IgD-negative memory B cell (primary cell): ENCODE data around the gene KXD1. TPM values are rescaled to one million over a fixed set of nuclear protein-coding genes. Genes with fewer than 3 reads are reported as not detected.

Source experiments
- H3K27ac Mint-ChIP-seq, 3 donors: one replicate each; pipeline ENCODE4 v1.8.0; 2020 to 2022; ENCODE audit warnings: mild to moderate bottlenecking in 3 of 3, mixed read lengths in 3 of 3, moderate library complexity in 1 of 3
- H3K27me3 Mint-ChIP-seq: one replicate; pipeline ENCODE4 v1.8.0; 2021; ENCODE audit warnings: mixed read lengths
- H3K36me3 Mint-ChIP-seq: one replicate; pipeline ENCODE4 v1.8.0; 2020; ENCODE audit warnings: mild to moderate bottlenecking, mixed read lengths
- H3K4me1 Mint-ChIP-seq, 3 donors: one replicate each; pipeline ENCODE4 v1.8.0; 2020 to 2022; ENCODE audit warnings: mixed read lengths in 3 of 3, mild to moderate bottlenecking in 1 of 3
- H3K4me3 Mint-ChIP-seq, 4 donors: one replicate each; pipeline ENCODE4 v1.8.0; 2020 to 2022; ENCODE audit warnings: mild to moderate bottlenecking in 4 of 4, mixed read lengths in 4 of 4, moderate library complexity in 3 of 4
- H3K9me3 Mint-ChIP-seq, 3 donors: one replicate each; pipeline ENCODE4 v1.8.0; 2020 to 2021; ENCODE audit warnings: mixed read lengths in 3 of 3, mild to moderate bottlenecking in 1 of 3
- polyA plus RNA-seq: library from polyadenylated mRNA; unstranded; fragments of 300-500 nt; fragmentation: Illumina TruSeq; gene quantifications from one replicate; pipeline ENCODE4 v1.2.3, GENCODE V29; 2021

KXD1 gene
- polyA plus RNA-seq, 1 donor from 2014 or later: 82.8 TPM

GRCh38 chr19:18542941-18543813 is 14.5 kb upstream of the KXD1 start, which contains the start of gene FKBP8:
Gene FKBP8 (minus strand): TSS chr19:18543573. CDS start chr19:18541970, 1,603 bp downstream.
- no peaks in the 10 kb centered on the region for H3K36me3 Mint-ChIP-seq
- peak within 1 kb of the TSS; percentile 90 to 99 (median 94) for H3K4me3 Mint-ChIP-seq
- H3K27me3 Mint-ChIP-seq: no peaks in the 10 kb centered on the region
- H3K27ac Mint-ChIP-seq: peak within 1 kb of the TSS; percentile 86 to 97 (median 88)
- peaks cover 6 to 13% (median 11%) of the 10 kb centered on the region in 3 donors for H3K4me1 Mint-ChIP-seq
- no peaks in the 10 kb centered on the region for H3K9me3 Mint-ChIP-seq

- peaks cover 6 to 13% (median 11%) of the 10 kb centered on the region in 3 donors for H3K4me1 Mint-ChIP-seq
- no peaks in the 10 kb centered on the region for H3K9me3 Mint-ChIP-seq
- peak overlapping the region; percentile 90 to 99 (median 94) for H3K4me3 Mint-ChIP-seq
- H3K36me3 Mint-ChIP-seq: no peaks in the 10 kb centered on the region
- H3K27me3 Mint-ChIP-seq: no peaks in the 10 kb centered on the region
- H3K27ac Mint-ChIP-seq: peak overlapping the region; percentile 81 to 88 (median 86)
These were observed 13.7 kb upstream of the KXD1 start for GRCh38 chr19:18543814-18544475.

GRCh38 chr19:18551631-18552030 is 6.0 kb upstream of the KXD1 start:
- Mint-ChIP-seq H3K4me3 (no peak overlapping the region), H3K9me3 (no peaks in the 10 kb centered on the region), H3K4me1 (no peaks in the 10 kb centered on the region), H3K36me3 (no peaks in the 10 kb centered on the region), H3K27ac (no peak overlapping the region), H3K27me3 (no peaks in the 10 kb centered on the region)

- Mint-ChIP-seq H3K4me3 (peak overlapping the region; percentile 86 to 97 (median 92)), H3K4me1 (peaks cover 12 to 24% (median 19%) of the 10 kb centered on the region in 3 donors), H3K36me3 (peaks cover 3% of the 10 kb centered on the region), H3K27ac (peak overlapping the region; percentile 90 to 98 (median 97)), H3K27me3 (no peaks in the 10 kb centered on the region), H3K9me3 (no peaks in the 10 kb centered on the region)
These were observed 509 bp downstream of the KXD1 start for GRCh38 chr19:18558202-18558555.

- no peaks in the 10 kb centered on the region for H3K9me3 Mint-ChIP-seq
- H3K4me1 Mint-ChIP-seq: peaks cover 12 to 24% (median 19%) of the 10 kb centered on the region in 3 donors
- H3K36me3 Mint-ChIP-seq: peaks cover 3% of the 10 kb centered on the region
These were observed 934 bp downstream of the KXD1 start for GRCh38 chr19:18558604-18559003.

GRCh38 chr19:18559685-18560084 is 2.0 kb downstream of the KXD1 start:
- H3K9me3 Mint-ChIP-seq: no peaks in the 10 kb centered on the region
- peaks cover 12 to 24% (median 19%) of the 10 kb centered on the region in 3 donors for H3K4me1 Mint-ChIP-seq
- H3K27ac Mint-ChIP-seq: peak overlapping the region; percentile 90 to 98 (median 97)
- no peaks in the 10 kb centered on the region for H3K27me3 Mint-ChIP-seq
- peak overlapping the region; percentile 9 to 97 (median 64) for H3K4me3 Mint-ChIP-seq
- H3K36me3 Mint-ChIP-seq: peaks cover 3% of the 10 kb centered on the region

More at GRCh38 chr19:18558604-18559003, 934 bp downstream of the KXD1 start:
- no peaks in the 10 kb centered on the region for H3K27me3 Mint-ChIP-seq
- H3K27ac Mint-ChIP-seq: peak overlapping the region; percentile 90 to 98 (median 97)
- H3K4me3 Mint-ChIP-seq: peak overlapping the region; percentile 86 to 97 (median 92)

GRCh38 chr19:18562086-18562485 is 4.4 kb downstream of the KXD1 start:
- peaks cover 3% of the 10 kb centered on the region for H3K36me3 Mint-ChIP-seq
- peaks cover 12 to 26% (median 19%) of the 10 kb centered on the region in 3 donors for H3K4me1 Mint-ChIP-seq
- H3K27ac Mint-ChIP-seq: no peak overlapping the region
- no peaks in the 10 kb centered on the region for H3K9me3 Mint-ChIP-seq
- H3K27me3 Mint-ChIP-seq: no peaks in the 10 kb centered on the region
- H3K4me3 Mint-ChIP-seq: no peak overlapping the region

GRCh38 chr19:18566953-18567352 is 9.3 kb downstream of the KXD1 start:
- no peaks in the 10 kb centered on the region for H3K27me3 Mint-ChIP-seq
- H3K27ac Mint-ChIP-seq: no peak overlapping the region
- no peaks in the 10 kb centered on the region for H3K9me3 Mint-ChIP-seq
- H3K36me3 Mint-ChIP-seq: peaks cover 5% of the 10 kb centered on the region
- H3K4me1 Mint-ChIP-seq: peaks cover 3 to 14% (median 12%) of the 10 kb centered on the region in 3 donors
- no peak overlapping the region for H3K4me3 Mint-ChIP-seq

- H3K4me3 Mint-ChIP-seq: peak overlapping the region in 1 of 4 donors; percentile 33
- H3K4me1 Mint-ChIP-seq: peaks cover 12 to 23% (median 22%) of the 10 kb centered on the region in 3 donors
- no peaks in the 10 kb centered on the region for H3K9me3 Mint-ChIP-seq
- H3K36me3 Mint-ChIP-seq: peaks cover 6% of the 10 kb centered on the region
- no peaks in the 10 kb centered on the region for H3K27me3 Mint-ChIP-seq
- H3K27ac Mint-ChIP-seq: peak overlapping the region in 1 of 3 donors; percentile 39
These were observed 10.7 kb downstream of the KXD1 start for GRCh38 chr19:18568367-18568766.

GRCh38 chr19:18571564-18572344 is 14.1 kb downstream of the KXD1 start, which contains the start of gene UBA52:
Gene UBA52 (plus strand): TSS chr19:18571857. CDS start chr19:18573301, 1,444 bp downstream.
- Mint-ChIP-seq H3K27me3 (no peaks in the 10 kb centered on the region), H3K36me3 (peaks cover 6% of the 10 kb centered on the region), H3K4me3 (peak within 1 kb of the TSS; percentile 93 to 99 (median 96)), H3K27ac (peak within 1 kb of the TSS; percentile 95 to 98 (median 97)), H3K9me3 (no peaks in the 10 kb centered on the region), H3K4me1 (peaks cover 15 to 23% (median 21%) of the 10 kb centered on the region in 3 donors)

GRCh38 chr19:18574691-18575291 is 17.1 kb downstream of the KXD1 start:
- Mint-ChIP-seq H3K4me3 (peak overlapping the region in 2 of 4 donors; percentile 54 to 66), H3K36me3 (peaks cover 4% of the 10 kb centered on the region), H3K27ac (peak overlapping the region in 2 of 3 donors; percentile 23 to 75), H3K9me3 (no peaks in the 10 kb centered on the region), H3K27me3 (no peaks in the 10 kb centered on the region), H3K4me1 (peaks cover 15 to 17% (median 15%) of the 10 kb centered on the region in 3 donors)

GRCh38 chr19:18576383-18576782 is 18.7 kb downstream of the KXD1 start:
- Mint-ChIP-seq H3K9me3 (no peaks in the 10 kb centered on the region), H3K4me1 (peaks cover 12 to 15% (median 13%) of the 10 kb centered on the region in 3 donors), H3K27me3 (no peaks in the 10 kb centered on the region), H3K36me3 (peaks cover 2% of the 10 kb centered on the region), H3K27ac (no peak overlapping the region), H3K4me3 (no peak overlapping the region)

- H3K9me3 Mint-ChIP-seq: no peaks in the 10 kb centered on the region
- peaks cover 5 to 11% (median 8%) of the 10 kb centered on the region in 3 donors for H3K4me1 Mint-ChIP-seq
- H3K27ac Mint-ChIP-seq: peak overlapping the region in 1 of 3 donors; percentile 23
- H3K4me3 Mint-ChIP-seq: peak overlapping the region in 1 of 4 donors; percentile 14
- H3K27me3 Mint-ChIP-seq: no peaks in the 10 kb centered on the region
- peaks cover 1% of the 10 kb centered on the region for H3K36me3 Mint-ChIP-seq
These were observed 19.8 kb downstream of the KXD1 start for GRCh38 chr19:18577365-18577914.

- Mint-ChIP-seq H3K4me3 (no peak overlapping the region), H3K36me3 (no peaks in the 10 kb centered on the region), H3K9me3 (no peaks in the 10 kb centered on the region), H3K27ac (no peak overlapping the region), H3K27me3 (no peaks in the 10 kb centered on the region), H3K4me1 (peaks cover 0 to under 1% (median 0%) of the 10 kb centered on the region in 3 donors)
These were observed 22.6 kb downstream of the KXD1 start for GRCh38 chr19:18580311-18580710.
